Breast epithelium (tissue), 4 donors: ENCODE data around the gene FAM222A. TPM values are rescaled to one million over a fixed set of nuclear protein-coding genes. Genes with fewer than 3 reads are reported as not detected.

Experiments
- DNase-seq, 2 donors: peaks; one replicate each; pipeline ENCODE4 v3.0.0-alpha.2; 2019; ENCODE audit warnings: low spot score in 2 of 2
- H3K27ac ChIP-seq, 2 donors: fragments of 200-600 bp; sonication (generic) in 1 of 2; one replicate each; pipeline ENCODE4 v1.5.1; 2016 to 2019; ENCODE audit warnings: mild to moderate bottlenecking in 1 of 2
- H3K27me3 ChIP-seq, 2 donors: fragments of 200-600 bp; sonication (generic) in 1 of 2; one replicate each; pipeline versions ENCODE4 v1.5.1 to v1.6.0; 2017 to 2019; ENCODE audit warnings: control low read depth in 1 of 2, mild to moderate bottlenecking in 1 of 2
- H3K36me3 ChIP-seq: fragments of 200-600 bp; one replicate; pipeline ENCODE4 v1.5.1; 2019
- H3K4me1 ChIP-seq, 2 donors: fragments of 200-600 bp; sonication (generic); one replicate each; pipeline ENCODE4 v1.5.1; 2016 to 2019; ENCODE audit warnings: control low read depth in 1 of 2
- H3K4me3 ChIP-seq, 3 donors: fragments of 200-600 bp; sonication (generic); 1 replicate in 2 of 3; 2 replicates in 1 of 3; pipeline ENCODE4 v1.5.1; 2016 to 2019; ENCODE audit warnings: mild to moderate bottlenecking in 3 of 3, moderate library complexity in 2 of 3
- H3K9me3 ChIP-seq, 2 donors: fragments of 200-600 bp; sonication (generic) in 1 of 2; one replicate each; pipeline ENCODE4 v1.5.1; 2016 to 2019; ENCODE audit warnings: control low read depth in 1 of 2
- CTCF ChIP-seq, 3 donors: fragments of 450-650 bp; IDR thresholded peaks; one replicate each; pipeline ENCODE4 v1.5.1; 2016 to 2017; ENCODE audit warnings: antibody characterized with exemption in 3 of 3, mild to moderate bottlenecking in 3 of 3, moderate library complexity in 3 of 3
- POLR2A ChIP-seq: fragments of 450-650 bp; IDR thresholded peaks from one replicate; pipeline ENCODE4 v1.6.1; 2016; ENCODE audit warnings: antibody characterized with exemption, mild to moderate bottlenecking, moderate library complexity
- POLR2AphosphoS5 ChIP-seq, 3 donors: sonication (generic); formaldehyde crosslinking; IDR thresholded peaks; one replicate each; pipeline ENCODE4 v1.6.1; 2017; ENCODE audit warnings: antibody characterized with exemption in 3 of 3
- intact Hi-C: fragments of 100-400 bp; cut with DNase I; formaldehyde crosslinking; loops from one replicate; pipeline ENCODE4 v1.15.1; 2023; ENCODE audit warnings: low total_unique reads
- total RNA-seq, 3 donors: library from RNA; depleted of rRNA; stranded (reverse); fragments of >200 nt; gene quantifications; one replicate each; pipeline ENCODE4 v1.1.0, GENCODE V29; 2016

Gene FAM222A
- total RNA-seq, 3 donors from 2014 or later: 0.32 to 7.3 (median 1.3) TPM

- intact Hi-C loops: no loop called here
Observed at GRCh38 chr12:109722721-109723094, 9.1 kb downstream of the FAM222A start.

GRCh38 chr12:109723311-109723881, 9.8 kb downstream of the FAM222A start:
- DNase-seq: peak; percentile 67 to 73
- H3K4me1 ChIP-seq: peaks cover 6 to 20% of the 10 kb centered on the region in 2 donors
- intact Hi-C loops: no loop called here
- no peaks in the 10 kb centered on the region for H3K9me3 ChIP-seq
- no peaks in the 10 kb centered on the region for H3K27me3 ChIP-seq
- TF ChIP-seq CTCF (IDR thresholded peaks at IDR 0.05) (no peak), POLR2AphosphoS5 (IDR thresholded peaks at IDR 0.05) (no peak), POLR2A (no peak)
- peak overlapping the region; percentile 60 to 64 for H3K27ac ChIP-seq
- no peaks in the 10 kb centered on the region for H3K36me3 ChIP-seq
- no peak overlapping the region for H3K4me3 ChIP-seq

More at GRCh38 chr12:109722721-109723094, 9.1 kb downstream of the FAM222A start:
- DNase-seq: no peak
- TF ChIP-seq POLR2A (no peak), POLR2AphosphoS5 (IDR thresholded peaks at IDR 0.05) (no peak), CTCF (IDR thresholded peaks at IDR 0.05) (no peak)
- H3K4me1 ChIP-seq: peaks cover 6 to 20% of the 10 kb centered on the region in 2 donors
- no peaks in the 10 kb centered on the region for H3K27me3 ChIP-seq
- H3K27ac ChIP-seq: peak overlapping the region in 1 of 2 donors; percentile 60
- no peaks in the 10 kb centered on the region for H3K9me3 ChIP-seq
- H3K36me3 ChIP-seq: no peaks in the 10 kb centered on the region
- no peak overlapping the region for H3K4me3 ChIP-seq

GRCh38 chr12:109724321-109724892, 10.8 kb downstream of the FAM222A start:
- H3K27me3 ChIP-seq: no peaks in the 10 kb centered on the region
- no peak overlapping the region for H3K4me3 ChIP-seq
- TF ChIP-seq POLR2A: no peak
- TF ChIP-seq POLR2AphosphoS5 (IDR thresholded peaks at IDR 0.05): no peak
- TF ChIP-seq CTCF (IDR thresholded peaks at IDR 0.05): no peak
- peaks cover 6 to 25% of the 10 kb centered on the region in 2 donors for H3K4me1 ChIP-seq
- H3K27ac ChIP-seq: peak overlapping the region; percentile 14 to 60
- no peaks in the 10 kb centered on the region for H3K9me3 ChIP-seq
- no peak for DNase-seq
- H3K36me3 ChIP-seq: no peaks in the 10 kb centered on the region
- intact Hi-C loops: no loop called here

GRCh38 chr12:109725321-109726105, 11.9 kb downstream of the FAM222A start:
- no peak for DNase-seq
- Histone ChIP-seq H3K4me3 (no peak overlapping the region), H3K27me3 (no peaks in the 10 kb centered on the region), H3K9me3 (no peaks in the 10 kb centered on the region), H3K36me3 (no peaks in the 10 kb centered on the region), H3K4me1 (peaks cover 6 to 30% of the 10 kb centered on the region in 2 donors), H3K27ac (peak overlapping the region; percentile 18 to 57)
- intact Hi-C loops: no loop called here
- TF ChIP-seq CTCF (IDR thresholded peaks at IDR 0.05): no peak
- TF ChIP-seq POLR2A: no peak
- TF ChIP-seq POLR2AphosphoS5 (IDR thresholded peaks at IDR 0.05): no peak

GRCh38 chr12:109726106-109726497, 12.5 kb downstream of the FAM222A start:
- Histone ChIP-seq H3K4me1 (peaks cover 6 to 30% of the 10 kb centered on the region in 2 donors), H3K36me3 (no peaks in the 10 kb centered on the region), H3K4me3 (no peak overlapping the region), H3K27me3 (no peaks in the 10 kb centered on the region), H3K27ac (peak overlapping the region; percentile 81 to 83), H3K9me3 (no peaks in the 10 kb centered on the region)
- no peak for DNase-seq
- intact Hi-C loops: no loop called here
- TF ChIP-seq POLR2A (no peak), POLR2AphosphoS5 (IDR thresholded peaks at IDR 0.05) (no peak), CTCF (IDR thresholded peaks at IDR 0.05) (no peak)
